Progenitor cell of endocrine pancreas (in vitro differentiated cells): Measurements from ENCODE around the gene MKRN1. TPM values are rescaled to one million over a fixed set of nuclear protein-coding genes. Genes with fewer than 3 reads are reported as not detected.

Experiments
- DNase-seq: peaks from one replicate; pipeline ENCODE4 v3.0.0; 2021; ENCODE audit warnings: low spot score; ENCODE audit not compliant: unreplicated experiment
- H3K27ac Mint-ChIP-seq: 2 replicates; pipeline ENCODE4 v1.8.0; 2021; ENCODE audit warnings: mild to moderate bottlenecking, moderate library complexity, mixed read lengths
- H3K27me3 Mint-ChIP-seq: 2 replicates; pipeline ENCODE4 v1.8.0; 2021; ENCODE audit warnings: mixed read lengths
- H3K36me3 Mint-ChIP-seq: 2 replicates; pipeline ENCODE4 v1.8.0; 2022; ENCODE audit warnings: mixed read lengths; ENCODE audit not compliant: insufficient read depth
- H3K4me1 Mint-ChIP-seq: 2 replicates; pipeline ENCODE4 v1.8.0; 2021; ENCODE audit warnings: low read depth, mixed read lengths
- H3K4me3 Mint-ChIP-seq: 2 replicates; pipeline ENCODE4 v1.8.0; 2021; ENCODE audit warnings: low read depth, mild to moderate bottlenecking, moderate library complexity, mixed read lengths
- H3K9me3 Mint-ChIP-seq: 2 replicates; pipeline ENCODE4 v1.8.0; 2021; ENCODE audit warnings: low read depth, mixed read lengths
- total RNA-seq: library from RNA; stranded (reverse); gene quantifications from 2 replicates; pipeline ENCODE4 v1.2.1, GENCODE V29; 2021
- TF ChIP-seq, protein P1 (sequence below): fragments of 200-600 bp; sonication (generic); IDR thresholded peaks from one replicate; pipeline ENCODE4 v1.5.0; 2021; ENCODE audit warnings: antibody characterized with exemption, mild to moderate bottlenecking; ENCODE audit not compliant: unreplicated experiment

The MKRN1 gene
- total RNA-seq, 1 donor from 2014 or later = 99.4 TPM

DNA sequence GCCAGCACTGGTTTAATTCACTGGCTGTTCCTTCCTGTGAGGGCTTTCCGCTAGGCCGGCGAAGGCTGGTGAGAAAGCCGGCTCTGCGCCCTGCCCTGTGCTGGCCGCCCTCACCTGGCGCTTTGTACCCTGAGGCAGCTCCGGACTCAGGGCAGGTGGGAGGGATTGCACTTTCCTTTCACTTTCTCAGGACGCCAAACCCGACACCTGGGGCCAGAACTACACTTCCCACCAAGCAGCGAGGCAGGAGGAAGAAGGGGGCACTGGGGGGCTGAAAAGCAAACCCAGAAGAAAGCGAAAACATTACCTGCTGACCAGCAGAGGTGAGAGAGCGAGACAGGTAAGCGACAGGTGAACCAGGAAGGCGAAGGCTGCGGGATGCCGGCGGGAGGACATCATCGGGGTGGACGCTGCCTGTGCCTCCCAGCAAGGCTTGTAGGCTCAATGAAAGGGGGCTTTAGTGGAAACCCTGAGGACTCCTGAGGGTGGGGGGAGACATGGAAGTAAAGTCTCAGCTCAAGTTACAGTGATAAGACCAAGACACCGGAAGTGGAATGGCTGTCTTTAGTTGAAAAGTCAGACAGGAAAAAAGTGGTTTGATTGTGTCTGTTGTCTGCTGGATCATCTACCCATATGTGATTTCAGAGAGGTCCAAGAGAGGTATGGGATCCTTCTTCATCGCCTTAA is 75.3 kb downstream of the MKRN1 start, which contains the start of gene RAB19:
Gene RAB19 (plus strand): TSS at position 181 of the 687 bp plus-strand sequence. CDS start 3,589 bp downstream, outside the sequence.
- Mint-ChIP-seq H3K9me3 (no peaks in the 10 kb centered on the region), H3K36me3 (peaks cover 8% of the 10 kb centered on the region), H3K27ac (peak within 1 kb of the TSS; percentile 94), H3K4me3 (peak within 1 kb of the TSS; percentile 87), H3K27me3 (no peaks in the 10 kb centered on the region), H3K4me1 (peaks cover 13% of the 10 kb centered on the region)
- DNase-seq = peak; percentile 34
- TF ChIP-seq, protein P1, sequence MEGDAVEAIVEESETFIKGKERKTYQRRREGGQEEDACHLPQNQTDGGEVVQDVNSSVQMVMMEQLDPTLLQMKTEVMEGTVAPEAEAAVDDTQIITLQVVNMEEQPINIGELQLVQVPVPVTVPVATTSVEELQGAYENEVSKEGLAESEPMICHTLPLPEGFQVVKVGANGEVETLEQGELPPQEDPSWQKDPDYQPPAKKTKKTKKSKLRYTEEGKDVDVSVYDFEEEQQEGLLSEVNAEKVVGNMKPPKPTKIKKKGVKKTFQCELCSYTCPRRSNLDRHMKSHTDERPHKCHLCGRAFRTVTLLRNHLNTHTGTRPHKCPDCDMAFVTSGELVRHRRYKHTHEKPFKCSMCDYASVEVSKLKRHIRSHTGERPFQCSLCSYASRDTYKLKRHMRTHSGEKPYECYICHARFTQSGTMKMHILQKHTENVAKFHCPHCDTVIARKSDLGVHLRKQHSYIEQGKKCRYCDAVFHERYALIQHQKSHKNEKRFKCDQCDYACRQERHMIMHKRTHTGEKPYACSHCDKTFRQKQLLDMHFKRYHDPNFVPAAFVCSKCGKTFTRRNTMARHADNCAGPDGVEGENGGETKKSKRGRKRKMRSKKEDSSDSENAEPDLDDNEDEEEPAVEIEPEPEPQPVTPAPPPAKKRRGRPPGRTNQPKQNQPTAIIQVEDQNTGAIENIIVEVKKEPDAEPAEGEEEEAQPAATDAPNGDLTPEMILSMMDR = no peak

Other genes with a start within 250 kb of the MKRN1 start
- 62.3 and 66.5 TPM in 2 replicates for gene SLC37A3, start 81.0 kb downstream of the MKRN1 start, total RNA-seq
- gene RAB19, start 75.4 kb downstream of the MKRN1 start, total RNA-seq = 12.2 and 14.0 TPM in 2 replicates
- 32.0 and 39.8 TPM in 2 replicates for gene DENND2A, start 161.3 kb upstream of the MKRN1 start, total RNA-seq
- gene ADCK2, start 193.4 kb upstream of the MKRN1 start, total RNA-seq = 19.9 and 21.9 TPM in 2 replicates
- 172 and 174 TPM in 2 replicates for gene NDUFB2, start 217.2 kb upstream of the MKRN1 start, total RNA-seq